ENCODE results near the gene SBK3.

The SBK3 gene

DNA sequence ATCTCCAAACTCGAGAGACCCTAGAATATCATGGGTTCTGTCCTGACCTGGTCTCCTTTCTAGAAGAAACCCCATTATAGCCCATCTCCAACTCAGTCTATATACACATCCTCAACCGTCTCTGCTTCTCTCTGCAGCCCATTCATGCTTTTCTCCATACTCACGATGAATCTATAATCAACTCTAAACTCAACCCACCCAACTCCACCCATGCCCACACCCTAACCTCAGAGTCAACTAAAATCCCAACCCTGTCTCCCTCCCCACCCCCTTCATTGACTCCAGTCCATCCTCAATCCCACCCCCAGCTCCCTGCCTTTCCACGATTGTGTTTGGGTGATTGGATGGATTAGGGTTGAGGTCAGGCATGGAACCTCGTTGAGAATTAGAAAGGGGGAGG lies 1.8 kb downstream of the SBK3 start:
- no peak for DNase-seq (ENCODE audit: extremely low read depth, low read depth)
- TF ChIP-seq, protein P1, sequence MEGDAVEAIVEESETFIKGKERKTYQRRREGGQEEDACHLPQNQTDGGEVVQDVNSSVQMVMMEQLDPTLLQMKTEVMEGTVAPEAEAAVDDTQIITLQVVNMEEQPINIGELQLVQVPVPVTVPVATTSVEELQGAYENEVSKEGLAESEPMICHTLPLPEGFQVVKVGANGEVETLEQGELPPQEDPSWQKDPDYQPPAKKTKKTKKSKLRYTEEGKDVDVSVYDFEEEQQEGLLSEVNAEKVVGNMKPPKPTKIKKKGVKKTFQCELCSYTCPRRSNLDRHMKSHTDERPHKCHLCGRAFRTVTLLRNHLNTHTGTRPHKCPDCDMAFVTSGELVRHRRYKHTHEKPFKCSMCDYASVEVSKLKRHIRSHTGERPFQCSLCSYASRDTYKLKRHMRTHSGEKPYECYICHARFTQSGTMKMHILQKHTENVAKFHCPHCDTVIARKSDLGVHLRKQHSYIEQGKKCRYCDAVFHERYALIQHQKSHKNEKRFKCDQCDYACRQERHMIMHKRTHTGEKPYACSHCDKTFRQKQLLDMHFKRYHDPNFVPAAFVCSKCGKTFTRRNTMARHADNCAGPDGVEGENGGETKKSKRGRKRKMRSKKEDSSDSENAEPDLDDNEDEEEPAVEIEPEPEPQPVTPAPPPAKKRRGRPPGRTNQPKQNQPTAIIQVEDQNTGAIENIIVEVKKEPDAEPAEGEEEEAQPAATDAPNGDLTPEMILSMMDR (IDR thresholded peaks at IDR 0.05; ENCODE audit: low read depth, low read length): no peak

DNA sequence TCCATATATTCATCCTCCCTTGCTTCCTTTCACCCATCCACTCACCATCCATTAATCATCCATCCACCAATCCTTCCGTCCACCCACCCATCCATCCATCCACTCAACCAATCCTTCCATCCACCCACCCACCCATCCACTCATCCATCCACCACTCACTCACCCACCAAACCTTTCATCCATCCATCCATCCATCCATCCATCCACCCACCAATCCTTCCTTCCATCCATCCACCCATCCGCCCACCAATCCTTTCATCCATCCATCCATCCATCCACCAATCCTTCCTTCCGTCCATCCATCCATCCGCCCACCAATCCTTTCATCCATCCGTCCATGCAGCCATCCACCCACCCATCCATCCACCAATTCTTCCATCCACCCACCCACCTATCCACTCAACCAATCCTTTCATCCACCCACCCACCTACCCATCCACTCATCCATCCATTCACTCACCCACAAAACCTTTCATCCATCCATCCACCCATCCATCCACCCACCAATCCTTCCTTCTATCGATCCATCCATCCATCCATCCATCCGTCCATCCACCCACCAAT lies 3.0 kb downstream of the SBK3 start:
- TF ChIP-seq, protein P1 (IDR thresholded peaks at IDR 0.05; ENCODE audit: low read depth, low read length): no peak

GRCh38 chr19:55541091-55541490 lies 4.3 kb downstream of the SBK3 start:
- TF ChIP-seq, protein P1 (IDR thresholded peaks at IDR 0.05; ENCODE audit: low read depth, low read length): no peak
- no peak for DNase-seq (ENCODE audit: extremely low read depth, low read depth)

More for the DNA sequence above, 3.0 kb downstream of the SBK3 start:
- no peak for DNase-seq (ENCODE audit: extremely low read depth, low read depth)

DNA sequence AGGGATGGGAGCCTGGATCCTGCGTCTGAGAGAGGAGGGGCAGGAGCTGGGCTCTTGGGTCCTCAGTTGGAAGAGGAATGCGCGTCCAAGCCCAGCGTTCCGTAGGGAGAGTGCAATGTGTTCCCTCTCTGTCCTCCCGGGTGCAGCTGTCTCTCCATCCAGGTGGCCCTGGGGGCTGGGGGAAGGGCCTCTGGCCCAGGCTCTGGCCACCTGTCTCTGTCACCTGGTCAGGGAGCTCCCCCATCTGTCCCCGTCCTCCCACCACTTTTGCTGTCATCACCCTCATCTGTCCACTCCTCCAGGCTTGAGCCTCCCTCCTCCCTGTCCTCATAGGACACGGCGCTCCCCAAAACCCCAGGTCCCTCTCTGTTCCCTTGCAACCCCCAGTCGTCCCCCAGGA lies 4.7 kb downstream of the SBK3 start:
- no peak for DNase-seq (ENCODE audit: extremely low read depth, low read depth)
- TF ChIP-seq, protein P1 (IDR thresholded peaks at IDR 0.05; ENCODE audit: low read depth, low read length): no peak

DNA sequence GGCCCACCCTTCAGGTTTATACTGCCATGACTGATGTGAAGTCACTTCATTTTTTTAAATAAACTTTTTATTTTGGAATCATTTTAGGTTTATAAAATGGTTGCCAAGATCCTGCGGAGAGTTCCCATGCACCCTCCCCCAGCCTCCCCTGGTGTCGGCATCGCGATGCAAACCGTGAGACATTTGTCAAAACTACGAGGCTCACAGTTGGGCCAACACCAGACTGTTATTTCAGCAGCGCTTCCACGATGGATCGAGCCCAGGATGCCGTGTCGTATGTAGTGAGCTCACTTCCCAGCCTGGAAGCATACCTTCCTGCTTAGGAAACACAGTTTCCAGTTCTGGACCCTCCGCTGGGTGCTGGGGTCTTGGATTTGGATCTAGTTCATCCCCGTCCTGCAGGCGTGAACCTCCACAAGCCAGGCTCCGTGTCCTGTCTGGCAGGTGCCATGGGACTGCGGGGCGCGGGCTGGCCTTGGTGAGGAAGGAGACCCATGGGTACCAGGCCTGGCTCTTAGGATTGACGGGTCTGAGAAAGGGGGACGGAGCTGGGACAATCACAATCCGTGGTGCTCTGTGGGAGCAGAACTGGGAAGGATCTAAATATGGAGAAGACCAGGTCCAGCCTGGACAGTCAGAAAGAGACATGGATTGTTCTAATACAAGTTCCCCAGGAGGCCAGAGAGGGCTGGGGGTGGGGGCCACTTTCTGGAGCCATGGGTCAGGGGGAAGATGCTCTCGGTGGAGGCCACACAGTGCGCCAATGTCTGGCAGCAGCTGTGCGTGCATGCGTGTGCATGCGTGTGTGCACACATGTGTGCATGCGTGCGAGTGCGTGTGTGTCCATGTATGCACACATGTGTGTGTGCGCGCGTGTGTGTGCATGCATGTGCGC lies 6.0 kb downstream of the SBK3 start:
- TF ChIP-seq, protein P1 (IDR thresholded peaks at IDR 0.05; ENCODE audit: low read depth, low read length): no peak

GRCh38 chr19:55538132-55538531 lies 7.2 kb downstream of the SBK3 start:
- DNase-seq (ENCODE audit: extremely low read depth, low read depth): no peak

More for the DNA sequence above, 6.0 kb downstream of the SBK3 start:
- no peak for DNase-seq (ENCODE audit: extremely low read depth, low read depth)

GRCh38 chr19:55537741-55538111 lies 7.6 kb downstream of the SBK3 start:
- no peak for DNase-seq (ENCODE audit: extremely low read depth, low read depth)
- TF ChIP-seq, protein P1 (IDR thresholded peaks at IDR 0.05; ENCODE audit: low read depth, low read length): no peak

More at GRCh38 chr19:55538132-55538531, 7.2 kb downstream of the SBK3 start:
- TF ChIP-seq, protein P1 (IDR thresholded peaks at IDR 0.05; ENCODE audit: low read depth, low read length): no peak

Measured in AG09319 (cell line).